CD4-positive, alpha-beta T cell treated with Interleukin-2 at 100 ng/mL for 4 hours (primary cell): ENCODE data around the gene ASPHD2.
"Not testable (repeated sequence)": the region's sequence is repeated elsewhere in the genome, so short reads cannot be mapped to it uniquely, and the experiment has no call there.

Source experiments
- DNase-seq: peaks from one replicate; pipeline ENCODE4 v3.0.0-alpha.2; 2020; ENCODE audit warnings: low spot score

The ASPHD2 gene, protein sequence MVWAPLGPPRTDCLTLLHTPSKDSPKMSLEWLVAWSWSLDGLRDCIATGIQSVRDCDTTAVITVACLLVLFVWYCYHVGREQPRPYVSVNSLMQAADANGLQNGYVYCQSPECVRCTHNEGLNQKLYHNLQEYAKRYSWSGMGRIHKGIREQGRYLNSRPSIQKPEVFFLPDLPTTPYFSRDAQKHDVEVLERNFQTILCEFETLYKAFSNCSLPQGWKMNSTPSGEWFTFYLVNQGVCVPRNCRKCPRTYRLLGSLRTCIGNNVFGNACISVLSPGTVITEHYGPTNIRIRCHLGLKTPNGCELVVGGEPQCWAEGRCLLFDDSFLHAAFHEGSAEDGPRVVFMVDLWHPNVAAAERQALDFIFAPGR

DNA sequence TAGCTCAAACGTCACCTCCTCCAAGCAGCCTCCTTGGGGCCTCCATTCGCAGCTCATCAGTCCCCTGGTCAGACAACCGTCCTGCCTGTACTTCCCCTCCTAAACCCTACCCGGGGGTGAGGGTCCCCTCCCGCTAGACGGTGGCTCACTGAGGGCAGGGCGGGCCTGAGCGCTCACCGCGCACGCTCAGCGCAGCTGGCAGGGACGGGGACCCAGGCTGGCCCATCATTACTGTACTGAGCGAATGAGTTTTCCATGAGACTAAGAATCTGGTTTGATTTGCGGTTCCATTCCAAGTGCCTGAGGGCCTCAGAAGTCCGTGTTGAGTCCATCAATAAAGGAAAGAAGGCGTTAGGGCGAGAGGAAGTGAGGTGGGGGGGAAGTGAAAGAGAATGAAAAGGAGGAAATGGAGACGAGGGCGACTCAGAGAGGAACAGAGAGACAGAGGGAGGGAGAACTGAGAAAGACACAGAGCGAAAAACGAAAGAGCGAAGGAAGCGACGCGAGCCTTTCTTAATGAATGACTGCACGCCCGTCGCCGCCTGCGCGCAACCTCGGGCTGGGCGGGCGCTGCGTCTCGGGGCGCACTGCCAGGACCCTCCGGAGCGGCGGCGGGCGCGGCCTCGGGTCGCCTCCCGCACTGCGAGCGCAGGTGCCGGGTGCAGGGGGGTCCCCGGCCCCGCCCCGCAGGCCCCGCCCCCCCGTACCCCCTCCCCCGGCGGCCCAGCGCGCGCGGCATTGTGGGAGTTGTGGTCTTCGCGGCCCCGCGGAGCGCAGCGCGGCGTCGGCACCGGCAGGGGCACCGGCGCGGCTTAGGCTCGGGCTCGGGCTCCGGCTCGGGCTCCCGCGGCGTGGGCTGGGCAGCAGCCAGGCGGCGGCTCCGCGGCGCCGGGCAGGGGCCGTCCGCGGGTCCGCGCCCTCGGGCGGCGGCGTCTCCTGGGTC is at the start of gene ASPHD2:
Gene ASPHD2 (plus strand): TSS at position 746 of the 943 bp plus-strand sequence. CDS start 4,356 bp downstream, outside the sequence.
- peak; percentile 79 for DNase-seq

DNA sequence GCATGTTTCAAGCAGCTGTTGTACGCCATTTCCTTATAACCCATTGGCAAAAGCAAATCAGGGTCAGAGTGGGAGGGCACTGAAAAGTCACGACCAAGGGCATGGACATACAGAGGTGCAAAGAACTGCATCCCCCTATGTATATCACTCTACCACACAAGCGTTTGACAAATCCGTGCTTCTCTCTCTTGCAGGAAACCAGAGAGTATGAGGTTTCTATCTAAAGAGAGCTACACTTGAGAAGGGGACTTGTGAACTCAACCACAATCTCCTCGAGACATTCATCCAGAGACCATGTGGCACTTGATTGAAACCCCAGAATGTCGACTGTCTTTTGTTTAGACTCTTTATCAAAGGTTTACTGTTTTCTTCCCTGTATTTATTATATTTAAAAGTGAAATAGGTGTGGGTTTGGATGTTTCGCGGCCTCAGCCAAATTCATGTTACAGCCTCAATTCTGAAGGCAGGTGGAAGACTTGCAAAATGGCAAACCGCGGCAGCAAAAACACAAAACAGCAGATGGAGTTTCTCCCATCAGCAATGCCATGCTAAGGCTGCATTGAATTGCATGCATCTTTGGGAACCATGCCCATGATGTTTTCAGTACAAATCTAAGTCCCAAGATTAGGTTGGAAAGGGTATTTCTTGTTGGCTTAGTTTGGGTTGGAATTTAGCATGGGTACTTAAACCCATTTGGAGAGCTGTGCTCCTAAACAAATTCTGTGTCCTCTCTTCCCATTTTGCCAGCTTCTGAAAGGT is 48.8 kb upstream of the ASPHD2 start:
- no peak for DNase-seq

DNA sequence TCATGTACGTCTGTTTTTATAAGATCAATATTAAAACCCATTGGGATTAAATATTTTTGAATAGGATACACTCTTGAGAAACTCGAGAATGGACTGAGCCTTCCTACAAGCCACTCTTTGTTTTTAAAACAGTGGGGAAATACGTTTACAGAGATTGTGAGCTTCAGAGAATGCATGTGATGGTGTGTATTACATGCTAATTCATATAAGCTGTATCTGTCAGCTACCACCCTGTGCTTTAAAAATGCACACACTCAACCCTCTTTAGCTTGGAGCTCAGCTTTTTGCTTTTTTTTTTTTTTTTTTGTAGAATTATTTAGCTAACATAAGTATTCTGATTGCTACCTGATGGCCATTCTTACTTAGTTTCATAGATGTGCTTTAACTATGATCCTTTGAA is 46.3 kb upstream of the ASPHD2 start:
- DNase-seq = no peak

DNA sequence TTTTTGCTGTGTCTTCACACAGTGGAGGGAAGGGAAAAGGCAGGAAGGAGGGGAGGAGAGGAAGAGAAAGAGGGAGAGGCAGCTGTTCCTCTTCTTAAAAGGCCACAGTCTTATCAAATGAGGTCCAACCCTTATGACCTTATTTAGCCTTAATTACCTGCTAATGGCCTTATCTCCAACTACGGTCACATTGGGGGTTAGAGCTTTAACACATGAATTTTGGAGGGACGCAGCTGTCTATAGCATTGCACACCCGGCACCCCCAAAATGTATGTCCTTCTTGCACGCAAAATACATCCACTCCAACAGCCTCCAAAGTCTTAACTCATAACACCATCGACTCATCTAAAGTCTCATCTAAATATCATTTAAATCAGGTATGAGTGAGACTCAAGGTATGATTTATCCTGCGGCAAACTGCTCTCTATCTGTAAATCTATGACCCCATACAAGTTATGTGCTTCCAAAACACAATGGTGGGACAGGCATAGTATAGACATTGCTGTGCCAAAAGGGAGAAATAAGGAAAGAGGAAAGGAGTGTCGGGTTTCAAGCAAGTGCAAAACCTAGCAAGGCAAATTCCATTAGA is 45.0 kb upstream of the ASPHD2 start:
- no peak for DNase-seq

DNA sequence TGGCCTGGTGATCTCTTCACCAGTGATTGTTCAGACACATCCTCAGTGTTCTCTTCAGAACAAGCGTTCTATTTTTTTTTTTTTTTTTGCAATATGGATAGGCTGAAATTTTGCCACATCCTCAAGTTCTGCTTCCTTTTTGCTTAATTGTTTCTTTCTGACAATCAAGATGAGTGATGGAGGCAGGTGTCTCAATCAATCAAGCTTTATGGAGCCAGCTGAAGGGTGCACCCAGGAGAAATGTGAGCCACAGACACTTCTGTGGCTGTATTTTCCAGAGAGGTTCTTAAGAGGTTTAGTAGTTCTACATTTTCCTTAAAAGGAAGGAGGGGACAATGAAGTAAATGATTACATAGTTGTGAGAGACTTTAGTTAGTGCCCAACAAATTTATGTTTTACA is 43.9 kb upstream of the ASPHD2 start:
- no peak for DNase-seq

DNA sequence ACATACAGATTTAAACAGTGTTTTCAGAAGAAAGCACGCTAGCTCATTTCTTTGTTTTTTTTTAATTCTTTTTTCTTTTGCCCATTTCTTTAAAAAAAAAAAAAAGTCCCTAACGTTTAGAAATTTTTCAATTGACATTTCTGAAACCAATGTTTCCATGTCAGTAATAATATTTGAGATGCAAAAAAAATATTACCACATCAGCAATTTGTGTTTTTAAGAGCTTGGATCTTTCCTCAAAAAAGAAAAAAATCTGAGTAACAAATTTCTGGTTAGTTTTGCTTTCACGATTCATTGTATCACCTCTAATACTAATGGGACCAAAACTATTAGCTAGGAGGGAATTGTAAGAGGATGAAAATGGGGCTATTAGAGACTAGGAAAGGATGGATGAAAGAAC is 39.9 kb upstream of the ASPHD2 start:
- no peak for DNase-seq

DNA sequence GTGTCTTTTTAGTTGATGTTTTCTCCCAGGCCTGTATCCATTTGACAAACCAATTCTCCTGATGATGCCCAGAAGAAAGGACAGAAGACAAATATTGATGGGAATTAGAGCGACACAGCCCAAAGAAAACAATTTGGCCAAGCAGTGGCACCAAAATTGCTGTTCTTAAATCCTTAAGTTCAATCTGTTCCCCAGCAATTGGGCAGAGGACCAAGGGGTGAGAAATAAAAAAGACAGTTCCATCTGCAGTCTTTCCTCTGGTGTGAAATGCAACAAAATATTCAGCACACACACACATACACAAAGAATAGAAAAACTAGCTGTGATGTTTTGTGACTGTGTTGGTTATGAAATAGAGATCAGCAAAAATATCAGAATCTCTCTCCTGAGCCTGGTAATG is 38.0 kb upstream of the ASPHD2 start:
- DNase-seq = no peak

DNA sequence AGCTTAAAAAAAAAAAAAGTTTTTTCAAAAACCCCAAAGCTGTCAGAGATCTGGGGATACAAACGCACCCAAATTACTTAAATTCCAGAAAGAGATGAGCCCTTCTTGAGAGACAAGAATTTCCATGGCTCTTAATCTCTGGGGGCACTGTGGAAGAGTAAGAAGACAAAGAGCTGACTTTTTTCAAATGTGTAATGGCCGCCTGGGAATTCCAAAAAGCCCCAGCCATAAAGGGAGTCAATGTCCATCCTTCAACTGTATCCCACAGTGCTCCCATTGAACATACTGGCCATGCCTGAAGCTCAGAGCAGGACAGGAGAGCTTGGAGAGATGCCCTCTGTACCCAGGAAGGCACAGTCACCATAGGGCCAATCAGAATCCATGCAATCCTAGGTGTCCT is 37.4 kb upstream of the ASPHD2 start:
- no peak for DNase-seq

DNA sequence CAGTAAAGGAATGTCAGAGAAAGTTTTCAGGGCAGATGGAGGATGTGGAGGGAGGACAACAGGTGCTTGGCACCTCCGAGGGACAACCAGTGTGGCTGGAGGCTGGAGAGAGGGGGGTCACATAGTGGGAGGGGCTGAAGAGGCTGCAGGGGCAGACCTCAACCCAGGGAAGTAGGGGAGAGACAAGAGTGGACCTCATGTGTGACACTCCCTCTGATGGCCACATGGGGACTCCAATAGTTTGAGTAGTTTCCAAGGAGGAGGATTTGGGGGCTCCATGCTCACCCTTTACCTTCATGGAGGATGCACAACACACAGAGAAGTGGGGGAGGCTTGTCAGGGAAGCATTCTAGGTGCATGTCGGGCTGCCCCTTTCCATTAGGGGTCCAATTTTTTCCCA is 35.1 kb upstream of the ASPHD2 start:
- DNase-seq = no peak

DNA sequence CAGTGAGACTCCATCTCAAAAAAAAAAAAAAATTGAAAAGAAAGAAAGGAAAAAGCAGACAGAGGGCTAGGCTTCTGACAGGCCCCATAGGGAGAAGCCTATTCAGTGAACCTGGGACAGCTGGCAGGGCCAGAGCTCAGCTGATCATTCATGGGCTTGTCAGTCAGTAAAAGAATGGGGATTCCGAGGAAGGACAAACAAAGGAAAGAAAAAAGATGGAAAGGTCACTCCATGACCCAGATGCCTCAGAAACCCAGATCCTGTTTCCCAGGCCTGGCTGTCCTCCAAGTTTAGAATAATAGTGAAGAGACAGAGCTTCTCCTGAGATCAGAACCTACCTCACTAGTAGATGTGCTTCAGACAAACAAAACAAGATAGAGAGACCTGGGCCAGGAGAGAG is 34.3 kb upstream of the ASPHD2 start:
- no peak for DNase-seq

DNA sequence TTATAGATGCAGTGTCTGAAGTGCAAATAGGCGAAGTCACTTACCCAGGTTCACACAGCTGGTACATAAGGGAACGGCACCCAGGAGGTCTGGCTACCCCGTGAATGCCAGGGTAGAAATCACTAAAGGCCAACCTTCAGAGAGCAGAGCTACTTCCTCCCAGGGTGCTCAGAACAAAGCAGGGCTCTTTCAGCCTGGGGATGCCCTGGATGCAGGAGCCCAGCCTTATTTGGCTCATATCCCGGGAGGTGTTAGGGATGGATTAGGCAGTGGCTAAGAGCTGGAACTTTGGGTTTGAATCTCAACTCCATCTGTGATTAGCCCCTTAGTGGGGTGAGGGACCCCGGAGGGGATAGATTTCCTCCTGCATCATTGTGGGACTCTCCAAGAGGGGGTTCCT is 33.1 kb upstream of the ASPHD2 start:
- DNase-seq = no peak

DNA sequence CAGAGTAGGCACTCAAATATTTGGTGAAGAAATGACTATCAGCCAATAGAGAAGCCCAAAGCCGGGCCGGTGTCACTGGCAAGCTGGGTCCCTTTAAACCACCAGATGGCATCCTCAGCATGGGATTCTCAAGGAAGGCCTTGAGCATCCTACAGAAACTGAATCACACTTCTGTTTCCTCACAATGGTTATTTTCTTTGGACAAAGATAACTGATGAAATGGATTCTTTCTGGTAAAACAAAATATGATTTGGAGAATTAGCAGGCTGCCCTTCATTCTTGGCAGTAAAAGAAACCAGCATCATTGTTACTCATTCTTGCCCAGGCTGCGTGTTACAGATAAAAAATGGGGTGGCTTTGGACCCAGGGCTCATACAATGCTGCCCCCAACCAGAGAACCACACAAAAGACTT is 30.3 kb upstream of the ASPHD2 start:
- DNase-seq = peak; percentile 58

DNA sequence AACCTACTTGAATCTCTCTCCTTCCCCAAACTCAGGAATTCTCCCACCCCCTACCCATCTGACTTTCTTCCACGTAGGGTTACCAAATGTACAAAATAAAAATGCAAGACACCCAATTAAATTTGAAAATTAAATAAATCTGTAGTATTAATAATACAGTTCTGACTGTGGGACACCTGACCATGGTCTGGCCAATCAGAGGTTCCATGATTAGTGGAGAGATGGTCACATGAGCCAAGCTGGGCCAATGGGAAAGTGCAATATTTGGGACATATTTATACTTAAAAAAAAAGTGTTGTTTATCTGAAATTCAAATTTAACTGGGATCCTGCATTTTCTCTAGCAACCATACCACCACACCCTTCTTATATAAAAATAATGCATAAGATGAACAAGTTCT is 29.8 kb upstream of the ASPHD2 start:
- no peak for DNase-seq

DNA sequence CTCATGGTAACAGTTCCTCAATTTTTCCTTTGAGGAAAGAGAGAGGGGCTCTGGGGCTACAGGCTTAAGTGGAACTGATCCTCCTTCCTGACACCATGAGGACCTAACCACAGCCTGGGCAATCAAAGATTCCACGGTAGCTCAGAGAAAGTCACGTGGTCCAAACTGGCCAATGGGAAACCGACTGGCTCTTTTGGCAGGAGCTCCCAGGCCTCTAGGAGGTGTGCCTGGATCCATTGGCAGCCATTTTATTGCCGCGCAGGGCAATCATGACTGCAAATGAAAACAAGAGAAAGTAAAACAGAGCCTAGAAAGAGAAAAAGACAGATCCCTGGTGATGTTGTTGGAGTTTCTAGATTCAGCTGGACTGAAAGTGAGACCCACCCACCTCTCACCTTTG is 27.3 kb upstream of the ASPHD2 start:
- no peak for DNase-seq

DNA sequence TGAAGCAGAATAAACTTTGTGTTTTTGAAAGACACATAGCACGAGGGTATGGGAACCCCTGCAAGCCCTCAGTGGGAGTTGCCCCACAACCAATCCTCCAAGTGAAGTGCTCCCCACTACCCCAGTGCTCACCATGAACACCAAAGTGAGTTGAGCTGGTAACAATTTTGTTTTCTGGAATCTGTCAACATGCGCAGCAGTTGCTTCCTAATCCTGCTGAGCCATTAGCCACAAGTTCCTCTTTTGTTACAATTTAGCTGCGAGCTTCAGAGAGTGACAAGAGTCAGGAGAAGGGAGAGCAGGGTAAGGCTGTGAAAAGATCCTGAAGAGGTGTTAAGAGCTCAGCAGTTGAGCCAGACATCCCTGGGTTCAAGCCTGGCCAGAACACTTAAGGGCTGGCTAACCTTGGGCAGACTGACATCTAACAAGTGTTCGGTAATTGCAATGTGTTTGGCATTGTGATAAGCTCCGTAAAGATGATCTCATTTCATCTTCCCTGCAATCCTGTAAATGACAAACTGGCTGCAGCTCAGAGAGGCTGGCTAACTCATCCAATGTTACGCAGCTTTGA is 24.1 kb upstream of the ASPHD2 start:
- no peak for DNase-seq

DNA sequence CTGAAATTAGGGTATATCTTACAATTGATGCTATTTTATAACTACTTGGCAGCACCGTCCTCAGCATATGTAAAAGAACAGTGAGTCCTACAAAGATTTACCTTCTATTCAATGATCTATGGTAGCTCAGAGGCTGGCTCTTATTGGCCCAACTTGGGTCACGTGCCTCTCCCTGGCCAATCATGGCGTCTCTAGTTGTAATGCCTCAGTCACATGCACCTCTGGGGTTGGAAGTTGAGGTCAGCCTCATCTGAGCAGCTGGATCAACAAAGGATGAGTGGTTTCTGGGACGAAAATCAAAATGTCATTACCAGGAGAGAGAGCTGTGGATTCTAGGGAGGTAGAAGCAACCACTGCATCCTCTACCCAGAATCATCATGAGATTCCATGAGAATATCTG is 22.9 kb upstream of the ASPHD2 start:
- DNase-seq = no peak

DNA sequence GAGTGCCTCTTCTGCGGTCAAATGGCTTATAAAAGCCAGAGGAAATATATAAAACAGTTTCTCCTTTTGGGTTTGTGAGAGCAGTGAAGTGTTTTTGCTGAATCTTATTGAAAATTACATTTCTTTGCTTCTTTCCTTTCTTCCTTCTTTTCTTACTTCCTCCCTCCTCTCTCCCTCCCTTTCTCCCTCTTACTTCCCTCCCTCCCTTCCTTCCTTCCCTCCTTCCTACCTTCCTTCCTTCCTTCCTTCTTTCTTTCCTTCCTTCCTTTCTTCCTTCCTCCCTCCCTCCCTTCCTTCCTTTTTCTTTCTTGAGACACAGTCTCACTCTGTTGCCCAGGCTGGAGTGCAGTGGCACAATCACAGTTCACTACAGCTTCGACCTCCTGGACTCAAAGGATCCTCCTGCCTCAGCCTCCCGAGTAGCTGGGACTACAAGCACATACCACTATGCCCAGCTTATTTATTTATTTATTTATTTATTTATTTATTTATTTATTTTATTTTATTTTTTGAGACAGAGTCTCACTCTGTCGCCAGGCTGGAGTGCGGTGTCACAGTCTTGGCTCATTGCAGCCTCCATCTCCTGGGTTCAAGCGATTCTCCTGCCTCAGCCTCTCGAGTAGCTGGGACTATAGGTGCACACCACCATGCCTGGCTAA is 20.4 kb upstream of the ASPHD2 start:
- DNase-seq = not testable (repeated sequence)

DNA sequence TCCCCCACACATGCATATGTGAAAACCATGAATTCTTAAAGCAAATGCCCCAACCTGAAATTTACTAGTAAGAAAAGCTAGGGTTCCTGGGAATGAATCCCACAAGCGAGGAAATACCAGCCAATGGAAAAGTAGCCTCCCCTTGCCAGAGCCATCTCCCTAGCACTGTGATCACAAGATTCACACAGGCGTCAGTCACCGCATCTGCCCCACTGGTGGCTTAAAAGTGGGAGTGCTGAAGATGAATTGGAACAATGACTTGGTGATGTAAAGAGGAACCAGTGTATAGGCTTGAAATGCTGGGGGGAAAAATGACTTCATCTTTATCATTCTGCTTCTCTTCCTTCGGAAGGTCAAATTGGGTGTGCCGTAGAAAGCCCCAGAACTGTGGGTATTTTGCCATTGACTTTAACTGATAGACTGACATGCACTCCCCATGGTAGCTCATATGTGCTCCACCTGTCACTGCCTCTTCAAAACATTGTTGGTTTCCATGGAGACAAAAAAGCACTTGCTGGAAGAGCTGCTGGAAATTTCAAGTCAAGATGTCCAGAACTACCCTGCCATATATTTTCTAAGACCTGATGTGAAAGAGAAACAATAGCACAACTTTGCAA is 19.2 kb upstream of the ASPHD2 start:
- DNase-seq = no peak

DNA sequence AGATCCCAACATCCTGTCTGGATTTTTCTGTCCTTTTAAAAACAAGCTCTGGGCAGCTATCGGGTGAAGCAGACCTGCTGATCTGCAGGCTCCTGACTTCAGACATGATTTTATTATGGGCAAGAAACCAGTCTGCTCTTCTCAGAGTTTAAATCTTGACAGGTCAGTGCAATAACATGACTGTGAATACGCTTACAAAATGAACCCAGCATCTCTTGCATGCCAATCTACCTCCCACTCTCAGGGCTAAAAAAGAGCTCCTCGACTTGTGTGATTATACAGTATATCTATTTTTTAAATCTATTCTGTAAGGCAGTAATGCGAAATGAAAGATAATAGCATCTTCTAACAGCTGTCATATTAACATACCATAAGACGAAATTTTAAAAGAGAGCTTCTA is 18.7 kb upstream of the ASPHD2 start:
- DNase-seq = no peak

DNA sequence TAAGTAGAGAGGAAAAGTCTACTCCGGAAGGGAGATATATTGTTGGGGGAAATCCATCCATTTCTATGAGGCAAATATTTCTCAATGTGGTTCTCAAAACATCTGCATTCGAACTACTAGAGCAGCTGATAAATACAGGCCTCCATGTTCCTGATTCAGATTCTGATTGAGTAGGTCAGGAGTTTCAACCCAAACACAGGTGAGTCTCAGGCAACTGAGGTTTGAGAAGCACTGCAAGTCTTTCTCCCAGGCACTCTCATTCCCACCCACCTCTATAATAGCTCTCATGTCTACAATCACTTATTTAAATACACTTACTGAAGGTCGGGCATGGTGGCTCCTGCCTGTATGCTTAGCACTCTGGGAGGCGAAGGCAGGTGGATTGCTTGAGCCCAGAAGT is 14.7 kb upstream of the ASPHD2 start:
- DNase-seq = no peak

DNA sequence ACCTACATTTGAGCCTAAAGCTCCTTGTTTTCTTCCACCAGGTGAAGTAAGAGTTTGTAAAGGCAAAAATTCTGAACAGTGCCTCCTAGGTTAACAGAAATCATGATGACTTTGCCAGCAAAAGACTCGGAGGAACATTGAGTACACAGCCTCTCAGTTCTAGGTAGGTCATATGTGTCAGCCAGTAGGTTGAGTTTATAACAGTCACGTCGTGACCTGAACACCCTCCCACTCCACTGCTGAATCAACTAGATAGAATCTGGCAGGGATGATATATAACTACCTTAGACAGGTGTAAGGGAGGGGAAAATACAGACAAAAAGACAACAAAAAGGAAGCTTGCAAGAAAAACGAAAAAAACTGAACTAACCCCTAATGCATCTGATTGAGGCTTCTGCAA is 12.8 kb upstream of the ASPHD2 start:
- no peak for DNase-seq
